WTC11 (cell line): ENCODE measurements around the gene GPR39. TPM values are rescaled to one million over a fixed set of nuclear protein-coding genes. Genes with fewer than 3 reads are reported as not detected.

Source experiments
- ATAC-seq: fragments of 200-7000 bp; cut with Tn5 transposase; 2 replicates; pipeline ENCODE4 v1.10.0; 2021; ENCODE audit warnings: mild to moderate bottlenecking, moderate library complexity
- CTCF ChIA-PET: fragments of 300-600 bp; sonication (Branson Sonifier 250); formaldehyde crosslinking; loops from one replicate; lab custom pipeline; 2021; ENCODE audit warnings: antibody characterized with exemption; lab: Charles Lee
- POLR2A ChIA-PET: fragments of 350-600 bp; sonication (Branson Sonifier 250); formaldehyde crosslinking; loops from one replicate; lab custom pipeline; 2021; ENCODE audit warnings: antibody characterized with exemption; lab: Charles Lee
- DNase-seq: peaks from one replicate; pipeline ENCODE4 v3.0.0; 2021; ENCODE audit warnings: low spot score
- H3K27ac Mint-ChIP-seq: 2 replicates; pipeline ENCODE4 v1.8.0; 2021; ENCODE audit warnings: mixed read lengths
- H3K27me3 Mint-ChIP-seq: 2 replicates; pipeline ENCODE4 v1.8.0; 2021; ENCODE audit warnings: low read depth, mild to moderate bottlenecking, moderate library complexity, mixed read lengths
- H3K36me3 Mint-ChIP-seq: 2 replicates; pipeline ENCODE4 v1.8.0; 2021; ENCODE audit warnings: mixed read lengths
- H3K4me1 Mint-ChIP-seq: 2 replicates; pipeline ENCODE4 v1.8.0; 2022; ENCODE audit warnings: mixed read lengths
- H3K4me3 Mint-ChIP-seq: 2 replicates; pipeline ENCODE4 v1.8.0; 2021; ENCODE audit warnings: mild to moderate bottlenecking, moderate library complexity, mixed read lengths
- H3K9me3 Mint-ChIP-seq: 2 replicates; pipeline ENCODE4 v1.8.0; 2021; ENCODE audit warnings: mixed read lengths
- AR ChIP-seq: fragments of 250-450 bp; sonication (Bioruptor Pico); IDR thresholded peaks from 2 replicates; pipeline ENCODE4 v1.9.0; 2021; ENCODE audit warnings: mild to moderate bottlenecking
- ATF3 ChIP-seq: sonication (generic); formaldehyde crosslinking; conservative IDR thresholded peaks from 2 replicates; pipeline ENCODE4 v1.8.1; 2022; ENCODE audit warnings: mild to moderate bottlenecking, missing genetic modification reagents
- CREM ChIP-seq: sonication (generic); formaldehyde crosslinking; IDR thresholded peaks from 2 replicates; pipeline ENCODE4 v1.8.1; 2022; ENCODE audit warnings: mild to moderate bottlenecking, missing genetic modification reagents, moderate library complexity
- KAT7 ChIP-seq: sonication (generic); formaldehyde crosslinking; IDR thresholded peaks from 2 replicates; pipeline ENCODE4 v1.8.1; 2023; ENCODE audit warnings: missing genetic modification reagents, mild to moderate bottlenecking, borderline replicate concordance
- PREB ChIP-seq: sonication (generic); formaldehyde crosslinking; IDR thresholded peaks from 2 replicates; pipeline ENCODE4 v1.8.1; 2022; ENCODE audit warnings: mild to moderate bottlenecking, missing genetic modification reagents, moderate library complexity, borderline replicate concordance
- TCF7 ChIP-seq: sonication (generic); formaldehyde crosslinking; IDR thresholded peaks from 2 replicates; pipeline ENCODE4 v1.8.0; 2022; ENCODE audit warnings: mild to moderate bottlenecking, low read depth, missing genetic modification reagents, moderate library complexity
- TEAD4 ChIP-seq: sonication (generic); formaldehyde crosslinking; IDR thresholded peaks from 2 replicates; pipeline ENCODE4 v1.8.0; 2022; ENCODE audit warnings: mild to moderate bottlenecking, missing genetic modification reagents
- USF1 ChIP-seq: sonication (generic); formaldehyde crosslinking; IDR thresholded peaks from 2 replicates; pipeline ENCODE4 v1.8.0; 2022; ENCODE audit warnings: mild to moderate bottlenecking, missing genetic modification reagents
- USF2 ChIP-seq: sonication (generic); formaldehyde crosslinking; IDR thresholded peaks from 2 replicates; pipeline ENCODE4 v1.8.1; 2023; ENCODE audit warnings: mild to moderate bottlenecking, missing genetic modification reagents, moderate library complexity
- ZNF219 ChIP-seq: sonication (generic); formaldehyde crosslinking; IDR thresholded peaks from 2 replicates; pipeline ENCODE4 v1.8.0; 2023; ENCODE audit warnings: missing genetic modification reagents, mild to moderate bottlenecking, borderline replicate concordance
- total RNA-seq: library from RNA; stranded (reverse); gene quantifications from 3 replicates; pipeline ENCODE4 v1.2.3, GENCODE V29; 2021
- TF ChIP-seq, protein P1 (sequence below): sonication (generic); formaldehyde crosslinking; IDR thresholded peaks from 2 replicates; pipeline ENCODE4 v1.8.1; 2022; ENCODE audit warnings: low read depth, mild to moderate bottlenecking, moderate library complexity, missing genetic modification reagents, borderline replicate concordance
- TF ChIP-seq, protein P2 (sequence below): sonication (generic); formaldehyde crosslinking; IDR thresholded peaks from 2 replicates; pipeline ENCODE4 v1.8.0; 2022; ENCODE audit warnings: mild to moderate bottlenecking, missing genetic modification reagents
- TF ChIP-seq, protein P3 (sequence below): fragments of 200-600 bp; IDR thresholded peaks from 2 replicates; pipeline ENCODE4 v1.8.0; 2022; ENCODE audit warnings: antibody characterized with exemption
- TF ChIP-seq, protein P4 (sequence below): sonication (generic); formaldehyde crosslinking; IDR thresholded peaks from 2 replicates; pipeline ENCODE4 v1.8.0; 2023; ENCODE audit warnings: missing genetic modification reagents
- TF ChIP-seq, protein P5 (sequence below): sonication (generic); formaldehyde crosslinking; IDR thresholded peaks from 2 replicates; pipeline ENCODE4 v1.8.1; 2022; ENCODE audit warnings: mild to moderate bottlenecking, moderate library complexity, missing genetic modification reagents
- TF ChIP-seq, protein P6 (sequence below): fragments of 250-450 bp; sonication (Bioruptor Pico); IDR thresholded peaks from 2 replicates; pipeline ENCODE4 v2.1.2; 2022; ENCODE audit warnings: mild to moderate bottlenecking, moderate library complexity

The GPR39 gene
- total RNA-seq, 1 experiment from 2014 or later, result 0.74 TPM

- no peaks in the 10 kb centered on the region for H3K27me3 Mint-ChIP-seq
- POLR2A ChIA-PET, result no interaction called here
- ATAC-seq (peak; percentile 47), DNase-seq (no peak)
- no peak overlapping the region for H3K4me3 Mint-ChIP-seq
- H3K27ac Mint-ChIP-seq, result no peak overlapping the region
- TF ChIP-seq USF2 (no peak), AR (CRISPR knock-in tag) (no peak), CREM (no peak), PREB (no peak), USF1 (no peak)
- TF ChIP-seq, protein P1, sequence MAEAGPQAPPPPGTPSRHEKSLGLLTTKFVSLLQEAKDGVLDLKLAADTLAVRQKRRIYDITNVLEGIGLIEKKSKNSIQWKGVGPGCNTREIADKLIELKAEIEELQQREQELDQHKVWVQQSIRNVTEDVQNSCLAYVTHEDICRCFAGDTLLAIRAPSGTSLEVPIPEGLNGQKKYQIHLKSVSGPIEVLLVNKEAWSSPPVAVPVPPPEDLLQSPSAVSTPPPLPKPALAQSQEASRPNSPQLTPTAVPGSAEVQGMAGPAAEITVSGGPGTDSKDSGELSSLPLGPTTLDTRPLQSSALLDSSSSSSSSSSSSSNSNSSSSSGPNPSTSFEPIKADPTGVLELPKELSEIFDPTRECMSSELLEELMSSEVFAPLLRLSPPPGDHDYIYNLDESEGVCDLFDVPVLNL (CRISPR knock-in tag), result no peak
- CTCF ChIA-PET, result interaction anchor here (2.0 kb wide), 1 partner anchor 13 kb away, joined by 6 read pairs; no protein-coding TSS in a partner anchor
- H3K4me1 Mint-ChIP-seq, result peaks cover 12% of the 10 kb centered on the region
- peaks cover 6% of the 10 kb centered on the region for H3K9me3 Mint-ChIP-seq
- H3K36me3 Mint-ChIP-seq, result no peaks in the 10 kb centered on the region; the same call in 1 of the 2 replicates
These were observed 221.9 kb downstream of the GPR39 start for GRCh38 chr2:132638313-132639040.

DNA sequence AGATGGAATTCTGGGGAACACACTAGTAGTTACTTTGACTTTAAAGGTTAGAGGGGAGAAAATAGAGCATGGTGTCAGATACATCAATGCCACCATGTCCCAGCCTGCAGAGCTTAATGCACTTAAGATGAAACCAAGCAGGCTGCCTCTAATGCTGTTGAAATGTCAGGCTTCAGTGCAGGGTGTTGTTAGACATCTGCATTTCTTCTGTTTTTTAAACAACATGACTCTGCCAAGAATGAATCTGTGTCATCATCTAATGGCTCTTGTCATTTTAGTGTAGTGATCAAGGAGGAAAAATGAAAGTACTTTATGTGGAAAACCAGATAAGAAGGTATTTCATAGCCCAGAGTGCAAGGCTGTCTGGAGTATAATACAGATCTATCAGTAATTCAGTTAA is 223.5 kb downstream of the GPR39 start:
- no peaks in the 10 kb centered on the region for H3K9me3 Mint-ChIP-seq
- no peak for DNase-seq
- H3K4me1 Mint-ChIP-seq, result peaks cover 20% of the 10 kb centered on the region
- no peak for ATAC-seq
- no peak overlapping the region for H3K27ac Mint-ChIP-seq
- H3K4me3 Mint-ChIP-seq, result no peak overlapping the region
- H3K36me3 Mint-ChIP-seq, result no peaks in the 10 kb centered on the region
- ChIA-PET CTCF (no interaction called here), POLR2A (no interaction called here)
- H3K27me3 Mint-ChIP-seq, result no peaks in the 10 kb centered on the region
- TF ChIP-seq TCF7 (CRISPR knock-in tag), result no peak
- TF ChIP-seq, protein P2, sequence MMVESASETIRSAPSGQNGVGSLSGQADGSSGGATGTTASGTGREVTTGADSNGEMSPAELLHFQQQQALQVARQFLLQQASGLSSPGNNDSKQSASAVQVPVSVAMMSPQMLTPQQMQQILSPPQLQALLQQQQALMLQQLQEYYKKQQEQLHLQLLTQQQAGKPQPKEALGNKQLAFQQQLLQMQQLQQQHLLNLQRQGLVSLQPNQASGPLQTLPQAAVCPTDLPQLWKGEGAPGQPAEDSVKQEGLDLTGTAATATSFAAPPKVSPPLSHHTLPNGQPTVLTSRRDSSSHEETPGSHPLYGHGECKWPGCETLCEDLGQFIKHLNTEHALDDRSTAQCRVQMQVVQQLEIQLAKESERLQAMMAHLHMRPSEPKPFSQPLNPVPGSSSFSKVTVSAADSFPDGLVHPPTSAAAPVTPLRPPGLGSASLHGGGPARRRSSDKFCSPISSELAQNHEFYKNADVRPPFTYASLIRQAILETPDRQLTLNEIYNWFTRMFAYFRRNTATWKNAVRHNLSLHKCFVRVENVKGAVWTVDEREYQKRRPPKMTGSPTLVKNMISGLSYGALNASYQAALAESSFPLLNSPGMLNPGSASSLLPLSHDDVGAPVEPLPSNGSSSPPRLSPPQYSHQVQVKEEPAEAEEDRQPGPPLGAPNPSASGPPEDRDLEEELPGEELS (CRISPR knock-in tag), result no peak
- TF ChIP-seq ATF3 (CRISPR knock-in tag), result no peak
- TF ChIP-seq, protein P3, sequence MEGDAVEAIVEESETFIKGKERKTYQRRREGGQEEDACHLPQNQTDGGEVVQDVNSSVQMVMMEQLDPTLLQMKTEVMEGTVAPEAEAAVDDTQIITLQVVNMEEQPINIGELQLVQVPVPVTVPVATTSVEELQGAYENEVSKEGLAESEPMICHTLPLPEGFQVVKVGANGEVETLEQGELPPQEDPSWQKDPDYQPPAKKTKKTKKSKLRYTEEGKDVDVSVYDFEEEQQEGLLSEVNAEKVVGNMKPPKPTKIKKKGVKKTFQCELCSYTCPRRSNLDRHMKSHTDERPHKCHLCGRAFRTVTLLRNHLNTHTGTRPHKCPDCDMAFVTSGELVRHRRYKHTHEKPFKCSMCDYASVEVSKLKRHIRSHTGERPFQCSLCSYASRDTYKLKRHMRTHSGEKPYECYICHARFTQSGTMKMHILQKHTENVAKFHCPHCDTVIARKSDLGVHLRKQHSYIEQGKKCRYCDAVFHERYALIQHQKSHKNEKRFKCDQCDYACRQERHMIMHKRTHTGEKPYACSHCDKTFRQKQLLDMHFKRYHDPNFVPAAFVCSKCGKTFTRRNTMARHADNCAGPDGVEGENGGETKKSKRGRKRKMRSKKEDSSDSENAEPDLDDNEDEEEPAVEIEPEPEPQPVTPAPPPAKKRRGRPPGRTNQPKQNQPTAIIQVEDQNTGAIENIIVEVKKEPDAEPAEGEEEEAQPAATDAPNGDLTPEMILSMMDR, result no peak
- TF ChIP-seq TEAD4, result no peak
- TF ChIP-seq, protein P4, sequence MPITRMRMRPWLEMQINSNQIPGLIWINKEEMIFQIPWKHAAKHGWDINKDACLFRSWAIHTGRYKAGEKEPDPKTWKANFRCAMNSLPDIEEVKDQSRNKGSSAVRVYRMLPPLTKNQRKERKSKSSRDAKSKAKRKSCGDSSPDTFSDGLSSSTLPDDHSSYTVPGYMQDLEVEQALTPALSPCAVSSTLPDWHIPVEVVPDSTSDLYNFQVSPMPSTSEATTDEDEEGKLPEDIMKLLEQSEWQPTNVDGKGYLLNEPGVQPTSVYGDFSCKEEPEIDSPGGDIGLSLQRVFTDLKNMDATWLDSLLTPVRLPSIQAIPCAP (CRISPR knock-in tag), result no peak
- TF ChIP-seq, protein P5, sequence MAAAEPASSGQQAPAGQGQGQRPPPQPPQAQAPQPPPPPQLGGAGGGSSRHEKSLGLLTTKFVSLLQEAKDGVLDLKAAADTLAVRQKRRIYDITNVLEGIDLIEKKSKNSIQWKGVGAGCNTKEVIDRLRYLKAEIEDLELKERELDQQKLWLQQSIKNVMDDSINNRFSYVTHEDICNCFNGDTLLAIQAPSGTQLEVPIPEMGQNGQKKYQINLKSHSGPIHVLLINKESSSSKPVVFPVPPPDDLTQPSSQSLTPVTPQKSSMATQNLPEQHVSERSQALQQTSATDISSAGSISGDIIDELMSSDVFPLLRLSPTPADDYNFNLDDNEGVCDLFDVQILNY (CRISPR knock-in tag), result no peak
- no peak for TF ChIP-seq ZNF219 (CRISPR knock-in tag)
- no peak for TF ChIP-seq USF2
- TF ChIP-seq, protein P6, sequence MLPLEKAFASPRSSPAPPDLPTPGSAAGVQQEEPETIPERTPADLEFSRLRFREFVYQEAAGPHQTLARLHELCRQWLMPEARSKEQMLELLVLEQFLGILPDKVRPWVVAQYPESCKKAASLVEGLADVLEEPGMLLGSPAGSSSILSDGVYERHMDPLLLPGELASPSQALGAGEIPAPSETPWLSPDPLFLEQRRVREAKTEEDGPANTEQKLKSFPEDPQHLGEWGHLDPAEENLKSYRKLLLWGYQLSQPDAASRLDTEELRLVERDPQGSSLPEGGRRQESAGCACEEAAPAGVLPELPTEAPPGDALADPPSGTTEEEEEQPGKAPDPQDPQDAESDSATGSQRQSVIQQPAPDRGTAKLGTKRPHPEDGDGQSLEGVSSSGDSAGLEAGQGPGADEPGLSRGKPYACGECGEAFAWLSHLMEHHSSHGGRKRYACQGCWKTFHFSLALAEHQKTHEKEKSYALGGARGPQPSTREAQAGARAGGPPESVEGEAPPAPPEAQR (CRISPR knock-in tag), result no peak
- no peak for TF ChIP-seq KAT7 (CRISPR knock-in tag)
